GM18867 (cell line): ENCODE results near the gene PDZD2.
"Not testable (repeated sequence)": the region's sequence is repeated elsewhere in the genome, so short reads cannot be mapped to it uniquely, and the experiment has no call there.

ENCODE experiments used
- ATAC-seq: cut with Tn5 transposase; IDR thresholded peaks from one replicate; pipeline ENCODE4 v1.9.1; 2021; ENCODE audit warnings: mild to moderate bottlenecking, moderate library complexity; ENCODE audit not compliant: unreplicated experiment

The PDZD2 gene

DNA sequence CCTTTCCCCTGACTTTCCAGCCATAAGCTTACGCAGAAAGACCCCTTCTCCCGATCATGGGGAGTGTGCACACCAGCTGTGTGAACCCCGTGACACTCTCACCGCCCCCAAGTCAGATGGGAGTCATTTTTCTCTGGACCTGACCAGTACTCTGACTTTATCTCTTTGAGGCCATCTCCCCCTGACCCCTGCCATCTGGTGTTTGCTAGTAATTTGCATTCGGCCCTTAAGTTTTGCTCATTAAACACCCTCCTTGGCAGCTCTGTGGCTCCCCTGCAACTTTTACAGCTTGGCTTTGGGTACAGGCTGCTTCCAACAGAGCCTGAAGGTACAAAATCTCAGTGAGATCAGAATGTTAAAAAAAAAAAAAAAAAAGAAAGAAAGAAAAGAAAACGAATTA lies 43.9 kb downstream of the PDZD2 start:
- no peak for ATAC-seq

DNA sequence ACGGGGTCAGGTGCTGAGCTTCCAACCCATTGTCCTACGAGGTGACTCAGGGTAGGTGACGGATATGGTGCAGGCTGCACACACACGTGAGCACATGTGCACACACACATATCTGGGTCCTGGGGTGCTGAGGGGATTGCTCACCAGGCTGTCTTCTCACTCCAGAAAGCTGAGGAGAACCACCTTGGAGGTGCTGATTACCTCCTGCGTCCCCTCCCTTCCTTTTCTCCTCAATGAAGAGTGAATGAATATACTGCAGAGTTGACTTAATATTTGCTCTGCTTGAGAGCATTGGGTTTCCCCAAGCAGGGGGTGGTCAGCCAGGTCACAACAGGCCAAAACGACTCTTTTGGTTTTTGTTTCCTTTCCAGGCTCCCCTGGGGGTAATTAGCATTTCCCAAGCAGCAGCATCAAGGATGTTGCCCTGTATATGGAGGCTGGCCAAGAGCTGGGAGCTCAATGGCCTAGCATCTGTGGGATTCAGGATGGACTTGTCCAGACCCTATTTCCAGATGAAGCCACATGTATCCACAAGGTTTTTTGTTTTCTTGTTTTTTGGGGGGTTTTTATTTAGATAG lies 49.7 kb downstream of the PDZD2 start:
- no peak for ATAC-seq

DNA sequence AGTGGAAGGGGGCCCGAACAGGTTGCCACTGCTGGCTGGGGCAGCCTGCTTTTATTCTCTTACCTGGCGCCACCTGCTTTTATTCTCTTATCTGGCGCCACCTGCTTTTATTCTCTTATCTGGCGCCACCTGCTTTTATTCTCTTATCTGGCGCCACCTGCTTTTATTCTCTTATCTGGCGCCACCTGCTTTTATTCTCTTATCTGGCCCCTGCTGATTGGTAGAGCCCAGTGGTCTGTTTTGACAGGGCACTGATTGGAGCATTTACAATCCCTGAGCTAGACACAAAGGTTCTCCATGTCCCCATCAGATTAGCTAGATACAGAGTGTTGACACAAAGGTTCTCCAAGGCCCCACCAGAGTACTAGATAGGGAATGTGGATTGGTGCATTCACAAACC lies 52.5 kb downstream of the PDZD2 start:
- ATAC-seq = not testable (repeated sequence)

DNA sequence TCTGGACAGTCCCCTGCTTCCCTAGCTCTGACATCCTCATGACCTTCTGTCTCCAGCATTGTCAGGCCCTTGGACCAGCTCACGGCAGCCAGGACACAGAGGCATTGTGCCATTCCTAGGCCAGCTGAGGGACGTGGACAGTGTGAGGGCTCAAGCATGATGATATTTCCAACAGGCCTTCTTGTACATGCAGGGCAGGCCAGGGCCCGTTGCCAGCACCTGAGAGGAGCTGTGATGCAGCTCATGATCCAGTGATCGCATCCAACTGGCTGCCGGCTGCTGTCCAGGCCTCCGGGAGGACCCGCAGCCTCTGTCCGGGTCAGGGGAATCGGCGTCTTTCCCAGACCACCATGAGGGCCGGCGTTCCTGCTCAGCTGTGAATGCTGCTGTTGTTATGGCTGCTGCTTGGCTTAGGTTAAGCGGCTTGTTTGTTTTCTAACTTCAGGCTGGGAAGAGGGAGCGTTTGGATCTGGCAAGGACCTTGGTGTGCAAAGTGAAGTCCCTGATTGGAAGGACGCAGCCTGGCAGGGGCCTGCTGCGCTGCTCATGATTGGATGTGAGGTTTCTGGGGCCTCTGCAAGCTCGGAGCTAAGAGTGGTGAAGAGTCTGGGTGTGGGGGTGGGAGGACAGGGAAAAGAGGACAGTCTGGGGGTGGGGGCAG lies 53.8 kb downstream of the PDZD2 start:
- no peak for ATAC-seq

DNA sequence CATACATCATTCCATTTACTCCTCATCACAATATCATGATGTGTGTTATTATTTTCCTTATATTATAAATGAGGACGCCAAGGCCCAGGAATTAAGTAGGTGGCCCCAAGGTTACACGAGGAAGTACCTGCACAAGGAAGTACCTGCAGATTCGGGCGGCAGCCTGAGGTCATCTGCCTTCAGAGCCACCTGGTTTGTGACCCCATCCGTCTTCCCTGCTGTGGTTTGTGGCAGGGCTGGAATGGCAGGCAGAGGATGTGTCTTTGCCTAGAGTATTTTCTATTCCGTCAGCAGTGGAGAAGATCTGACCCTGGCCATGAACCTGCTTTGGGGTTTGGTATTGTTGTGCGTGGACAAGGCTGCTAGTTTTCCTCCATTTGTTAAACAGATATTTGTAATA lies 59.7 kb downstream of the PDZD2 start:
- ATAC-seq = no peak

DNA sequence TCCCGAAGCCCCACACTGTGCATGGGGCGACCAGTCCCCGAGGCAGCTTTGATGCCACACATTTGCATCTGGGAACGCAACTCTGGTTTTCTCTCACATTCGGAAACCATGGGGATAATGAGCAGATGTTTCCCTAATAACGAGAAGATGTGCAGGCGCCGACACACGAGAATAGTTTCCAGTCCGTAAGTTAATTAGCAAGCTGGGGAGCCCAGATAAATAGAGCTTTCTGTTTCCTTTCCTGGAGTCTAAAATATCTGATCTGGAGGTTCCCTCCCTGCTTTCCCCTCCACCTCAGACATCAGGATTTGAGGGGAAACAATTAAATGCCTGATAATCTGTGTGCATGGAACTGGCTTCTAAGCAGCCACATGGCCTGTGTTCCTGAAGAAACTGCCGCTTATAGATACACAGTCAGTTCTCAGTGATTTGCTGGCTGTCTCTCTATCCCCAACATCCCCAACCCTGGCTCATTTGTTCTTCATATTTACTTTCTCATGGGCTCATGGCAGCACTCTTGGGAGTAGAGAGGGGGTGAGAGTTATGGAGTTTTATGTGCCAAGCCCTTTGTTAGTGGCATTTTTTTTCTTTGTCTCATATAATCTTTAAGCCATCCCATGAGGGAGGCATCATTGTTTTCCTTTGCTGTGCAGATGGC lies 62.8 kb downstream of the PDZD2 start:
- ATAC-seq = no peak

DNA sequence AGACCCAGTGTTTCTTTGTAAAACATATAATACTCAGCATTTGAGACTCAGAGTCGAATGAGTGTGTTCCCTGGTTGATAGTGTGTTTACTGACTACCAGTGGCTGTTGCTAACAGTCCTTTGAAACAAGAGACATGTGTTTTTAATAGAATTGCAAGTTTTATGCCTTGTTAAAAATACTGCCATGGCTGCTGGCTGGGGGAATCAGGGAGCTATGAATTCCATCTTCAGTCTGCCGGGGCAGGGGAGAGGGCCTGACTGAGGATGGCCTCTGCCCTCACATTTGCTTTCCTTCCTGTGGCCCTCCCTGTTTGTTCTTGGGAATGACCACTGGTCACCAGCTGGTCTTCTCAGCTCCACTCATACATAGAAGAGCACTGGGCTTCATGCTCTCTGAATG lies 63.8 kb downstream of the PDZD2 start:
- no peak for ATAC-seq

DNA sequence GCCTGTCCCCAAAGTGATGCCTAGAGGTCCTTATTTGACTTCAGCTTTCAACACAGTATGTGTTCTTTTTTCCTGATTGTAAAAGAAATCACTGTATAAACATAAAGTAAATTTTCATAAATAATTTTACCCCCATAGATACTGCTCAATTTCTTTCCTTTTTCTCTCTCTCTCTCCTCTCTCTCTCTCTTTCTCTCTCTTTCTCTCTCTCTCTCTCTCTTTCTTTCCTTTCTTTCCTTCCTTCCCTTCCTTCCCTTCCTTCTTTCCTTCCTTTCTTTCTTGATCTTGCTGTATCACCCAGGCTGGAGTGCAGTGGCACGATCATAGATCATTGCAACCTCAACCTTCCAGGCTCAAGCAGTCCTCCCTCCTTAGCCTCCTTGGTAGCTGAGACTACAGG lies 64.8 kb downstream of the PDZD2 start:
- no peak for ATAC-seq

DNA sequence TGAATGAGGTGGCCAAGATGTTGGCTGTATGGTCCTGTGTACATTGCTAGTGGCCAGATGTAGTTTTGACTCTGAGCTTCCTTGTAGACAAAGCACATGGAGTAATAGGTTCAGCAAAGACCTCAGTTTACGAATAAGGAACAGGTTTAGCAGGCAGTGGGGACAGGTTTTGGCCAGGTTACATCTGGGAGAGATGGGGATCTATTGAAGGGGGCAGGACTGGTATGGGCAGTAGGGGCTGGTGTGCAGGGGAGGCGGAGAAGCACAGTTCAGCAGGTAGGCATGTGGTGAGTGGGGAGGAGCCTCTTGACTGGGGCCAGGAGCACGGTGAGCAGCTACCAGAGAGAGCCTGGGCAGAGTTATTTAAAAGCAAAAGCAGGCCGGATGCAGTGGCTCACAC lies 67.3 kb downstream of the PDZD2 start:
- ATAC-seq = no peak

DNA sequence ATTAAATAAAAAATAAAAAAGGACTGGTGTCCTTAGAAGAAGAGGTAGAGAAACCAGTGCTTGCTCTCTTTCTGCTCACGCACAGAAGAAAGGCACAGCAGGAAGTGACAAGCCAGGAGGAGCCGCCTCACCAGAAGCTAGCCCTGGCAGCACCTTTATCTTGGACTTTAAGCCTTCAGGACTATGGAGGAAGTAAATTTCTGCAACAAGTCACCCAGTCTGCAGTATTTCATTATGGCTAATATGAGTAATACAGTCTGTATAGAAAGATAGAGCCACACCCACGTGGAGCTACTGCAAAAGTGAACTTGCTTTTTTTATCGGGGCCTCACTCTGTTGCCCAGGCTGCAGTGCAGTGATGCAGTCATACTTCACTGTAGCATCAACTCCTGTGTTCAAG lies 68.4 kb downstream of the PDZD2 start:
- ATAC-seq = no peak

DNA sequence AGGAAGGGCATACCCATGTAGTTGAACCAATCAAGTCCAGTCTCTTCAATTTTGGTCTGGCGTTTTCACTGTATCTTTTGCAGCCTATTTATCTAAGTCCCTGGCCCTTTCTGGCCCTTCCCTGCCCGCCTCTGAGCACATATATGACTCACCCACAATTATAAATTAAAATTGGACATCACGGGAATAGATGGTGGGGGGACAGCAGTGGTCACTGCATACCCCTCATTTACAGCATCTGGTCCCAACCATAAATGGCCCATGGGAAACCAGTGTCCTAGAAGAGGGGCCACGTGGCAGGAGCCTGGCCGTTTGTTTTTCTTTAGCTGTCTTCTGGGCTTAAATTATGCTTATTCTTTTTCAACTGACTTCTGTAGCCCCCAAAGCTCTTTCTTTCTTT lies 69.2 kb downstream of the PDZD2 start:
- no peak for ATAC-seq

DNA sequence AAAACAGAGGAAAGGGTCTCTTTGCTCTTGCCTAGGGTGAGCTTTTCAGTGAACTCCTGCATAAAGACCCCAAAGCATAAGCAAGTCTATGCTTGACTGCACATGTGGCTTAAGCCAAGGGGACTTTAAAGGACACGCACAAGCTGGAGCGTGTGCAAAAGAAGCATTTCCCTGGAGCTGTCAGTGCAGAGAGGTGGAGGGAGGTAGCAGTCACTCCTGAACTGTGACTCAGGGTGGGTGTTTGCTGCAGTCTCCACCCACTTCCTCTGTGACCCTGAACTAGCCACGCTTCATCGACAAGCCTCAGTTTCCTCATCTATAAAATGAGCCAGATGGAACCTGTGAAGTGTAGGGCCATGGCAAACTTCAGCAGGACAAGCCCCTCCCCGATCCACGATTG lies 72.4 kb downstream of the PDZD2 start:
- ATAC-seq = no peak

DNA sequence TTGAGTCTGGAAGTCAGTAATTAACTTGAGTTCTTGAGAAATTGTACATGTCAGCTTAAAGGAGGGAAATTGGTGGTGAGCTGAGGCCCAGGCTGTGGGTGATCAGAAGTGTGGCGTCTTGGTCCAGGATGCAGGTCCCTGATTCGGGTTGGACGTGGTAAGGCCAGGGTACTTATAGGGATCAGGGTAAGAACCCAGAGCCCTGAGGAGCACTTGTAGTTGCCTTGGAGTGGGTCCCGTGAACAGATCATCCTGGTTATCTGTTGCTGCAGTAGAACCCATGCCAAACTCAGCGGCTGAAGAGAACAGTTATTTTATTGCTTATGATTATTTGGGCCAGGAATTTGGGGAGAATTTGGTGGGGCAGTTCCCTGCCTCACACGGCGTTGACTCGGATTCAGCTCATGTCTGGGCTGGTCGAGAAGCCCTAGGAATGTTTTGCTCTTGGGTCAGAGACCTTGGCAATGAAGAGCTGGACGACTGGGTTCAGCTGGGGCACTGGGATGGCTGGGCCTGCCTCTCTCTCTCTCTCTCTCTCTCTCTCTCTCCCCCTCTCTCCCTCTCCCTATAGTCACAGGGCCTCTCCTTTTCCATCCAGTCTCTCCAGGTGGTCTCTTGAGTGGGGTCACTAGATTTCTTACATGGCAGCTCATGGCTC lies 73.1 kb downstream of the PDZD2 start:
- ATAC-seq = no peak

DNA sequence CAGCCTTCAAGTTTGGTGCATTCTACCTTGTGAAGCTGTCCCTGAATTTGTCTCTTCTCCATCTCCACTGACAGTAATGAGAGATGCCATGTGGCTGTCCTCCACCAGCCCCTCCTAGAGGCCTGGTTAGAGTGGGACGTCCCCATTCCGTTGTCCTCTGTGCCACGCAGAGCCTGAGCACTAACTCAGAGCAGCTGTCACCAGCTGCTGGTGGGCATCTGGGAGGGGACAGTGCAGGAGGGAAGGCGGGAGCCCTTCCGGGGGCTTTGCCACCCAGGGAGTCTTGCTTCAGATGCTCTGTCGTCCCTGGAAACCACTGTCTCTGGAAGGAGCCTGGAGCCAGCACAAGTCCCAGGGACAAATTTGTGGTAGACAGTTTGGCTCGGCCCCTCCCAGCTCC lies 78.6 kb downstream of the PDZD2 start:
- no peak for ATAC-seq

DNA sequence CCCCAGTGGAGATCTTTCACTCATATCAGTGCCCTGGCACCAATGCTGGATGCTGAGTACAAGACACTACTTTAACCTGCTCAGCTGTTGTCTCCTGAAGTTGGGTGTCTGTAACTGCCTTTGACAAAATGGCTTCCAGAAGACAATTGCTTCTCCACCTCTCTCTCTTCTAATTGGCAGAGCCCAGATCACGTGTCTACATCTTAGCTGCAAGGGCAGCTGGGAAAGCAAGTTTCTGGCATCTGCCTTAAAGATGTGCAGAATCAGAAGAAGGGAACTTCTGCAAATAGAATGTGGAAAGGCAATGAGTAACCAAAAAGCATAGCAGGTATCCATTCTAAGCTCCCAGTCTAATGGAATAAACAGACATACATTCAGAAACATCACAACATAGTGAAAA lies 81.1 kb downstream of the PDZD2 start:
- no peak for ATAC-seq

DNA sequence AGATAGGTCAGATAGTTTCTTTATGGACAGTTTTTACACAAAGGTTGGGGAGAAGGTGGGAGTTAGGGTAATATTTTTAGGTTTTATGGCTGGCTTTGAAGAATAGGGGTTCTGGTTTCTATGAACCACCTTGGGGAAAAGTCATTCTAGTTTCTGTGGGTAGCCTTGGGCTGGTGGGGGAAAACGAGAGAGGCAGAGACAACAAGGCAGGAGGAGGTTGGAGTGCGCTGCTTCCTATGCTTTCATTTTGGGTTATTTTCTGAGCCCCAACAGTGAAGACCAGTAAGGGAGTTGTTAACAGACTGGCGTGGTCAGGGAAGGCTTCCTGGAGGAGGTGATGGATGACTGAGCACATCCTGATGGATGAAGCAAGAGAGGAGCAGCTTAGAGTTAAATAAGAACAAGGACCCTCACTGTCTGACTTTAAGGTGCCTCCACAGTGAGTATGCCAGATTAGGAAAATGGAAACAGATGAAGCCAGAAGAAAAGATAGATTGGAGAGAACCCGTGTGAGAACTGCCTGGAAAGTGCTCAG lies 81.9 kb downstream of the PDZD2 start:
- ATAC-seq = no peak

DNA sequence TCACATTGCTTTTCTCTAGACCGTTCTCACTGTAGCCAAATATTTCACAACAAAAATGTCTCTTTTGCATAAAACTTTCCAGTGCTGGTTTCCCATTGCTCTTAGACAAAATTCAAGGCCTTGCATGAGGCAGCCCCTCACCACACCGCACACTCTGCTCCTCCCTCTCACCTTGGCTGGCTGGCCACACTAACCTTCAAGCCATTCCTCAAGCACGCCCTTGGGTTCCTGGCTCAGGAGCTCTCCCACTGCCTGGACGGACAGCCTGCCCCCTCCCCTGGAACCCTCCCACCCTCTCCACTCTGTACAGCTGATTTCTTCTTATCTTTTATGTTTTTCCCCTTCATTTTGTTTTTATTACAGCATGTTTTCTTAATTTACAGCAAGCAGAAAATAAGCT lies 83.2 kb downstream of the PDZD2 start:
- ATAC-seq = no peak

DNA sequence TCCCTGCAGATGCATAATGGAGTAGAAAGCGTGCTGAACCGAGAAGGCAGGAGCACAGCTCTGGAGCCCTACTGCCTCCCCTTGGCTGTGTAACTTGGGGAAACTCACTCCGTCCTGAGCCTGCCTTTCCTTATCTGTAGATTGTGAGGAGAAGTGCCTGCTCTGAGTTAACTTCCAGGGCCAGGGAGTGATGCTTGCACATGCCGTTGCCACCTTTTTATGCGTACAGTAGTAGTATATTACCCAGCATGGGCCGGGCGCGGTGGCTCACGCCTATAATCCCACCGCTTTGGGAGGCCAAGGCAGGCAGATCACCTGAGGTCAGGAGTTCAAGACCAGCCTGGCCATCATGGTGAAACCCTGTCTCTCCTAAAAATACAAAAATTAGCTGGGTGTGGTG lies 87.1 kb downstream of the PDZD2 start:
- ATAC-seq = no peak

DNA sequence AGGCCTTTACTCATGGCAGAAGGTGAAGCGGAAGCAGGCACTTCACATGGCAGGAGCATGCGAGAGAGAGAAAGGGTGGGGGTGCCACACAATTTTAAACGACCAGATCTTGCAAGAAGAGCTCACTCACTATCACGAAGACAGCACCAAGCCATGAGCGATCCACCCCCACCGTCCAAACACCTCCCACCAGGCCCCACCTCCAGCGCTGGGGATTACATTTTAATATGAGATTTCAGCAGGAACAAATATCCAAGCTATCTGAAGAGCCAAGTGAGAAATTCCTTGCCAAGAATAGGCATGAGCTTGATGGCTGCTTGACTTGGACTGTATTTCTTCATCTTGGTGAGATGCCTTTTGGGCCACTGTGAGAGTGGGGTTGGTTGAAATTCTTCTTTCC lies 88.0 kb downstream of the PDZD2 start:
- ATAC-seq = no peak

DNA sequence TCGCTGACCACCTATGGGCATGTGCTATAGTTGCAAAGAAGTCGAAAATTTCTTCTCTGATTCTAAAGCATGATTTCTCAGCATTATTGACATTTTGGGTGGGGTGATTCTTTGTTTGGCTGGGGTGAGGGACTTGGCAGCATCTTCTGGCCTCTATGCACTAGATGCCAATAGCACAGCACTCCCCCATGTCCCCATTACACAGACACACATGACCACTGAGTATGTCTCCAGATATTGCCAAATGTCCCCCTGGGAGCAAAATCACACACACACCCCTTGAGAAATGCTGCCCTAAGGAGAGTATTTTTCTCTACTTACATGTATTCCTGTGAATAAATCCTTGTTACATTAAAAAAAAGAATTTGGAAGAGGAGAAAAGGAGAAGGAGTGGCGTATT lies 89.1 kb downstream of the PDZD2 start:
- no peak for ATAC-seq

DNA sequence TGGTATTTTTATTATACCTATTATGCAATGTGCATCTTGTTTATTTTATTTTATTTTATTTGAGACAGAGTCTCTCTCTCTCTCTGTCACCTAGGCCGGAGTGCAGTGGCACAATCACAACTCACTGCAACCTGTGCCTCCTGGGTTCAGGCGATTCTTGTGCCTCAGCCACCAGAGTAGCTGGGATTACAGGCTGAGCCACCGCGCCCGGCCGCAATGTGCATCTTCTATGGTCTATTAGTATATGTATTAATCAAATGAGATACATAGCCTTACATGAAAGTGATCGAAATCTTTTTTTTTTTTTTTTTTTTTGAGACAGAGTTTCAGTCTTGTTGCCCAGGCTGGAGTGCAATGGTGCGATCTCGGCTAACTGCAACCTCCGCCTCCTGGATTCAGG lies 89.9 kb downstream of the PDZD2 start:
- not testable (repeated sequence) for ATAC-seq

DNA sequence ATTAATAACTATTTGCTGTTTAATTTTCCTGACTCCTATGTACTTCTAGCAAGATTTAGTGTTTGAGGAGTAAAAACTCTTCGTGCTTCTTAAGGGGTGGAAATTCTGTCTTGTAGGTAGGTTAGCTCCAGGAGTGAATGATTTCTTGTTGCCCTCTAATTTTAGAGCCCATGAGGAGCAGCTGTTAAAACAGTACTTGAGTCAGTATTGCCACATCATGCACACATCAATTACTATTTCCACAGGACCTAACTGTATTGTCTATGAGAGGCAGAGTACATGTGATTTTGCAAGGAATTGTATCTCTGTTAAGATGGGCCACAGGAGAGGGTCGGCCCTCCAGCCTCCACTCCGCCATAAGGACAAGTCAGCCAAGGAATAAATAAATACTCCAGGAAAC lies 91.2 kb downstream of the PDZD2 start:
- no peak for ATAC-seq
